Measurements from ENCODE around the gene GINS2. TPM values are rescaled to one million over a fixed set of nuclear protein-coding genes. Genes with fewer than 3 reads are reported as not detected.

GINS2 gene
- total RNA-seq, 1 experiment from 2014 or later = 12.0 TPM

GRCh38 chr16:85628645-85629044 lies 60.1 kb downstream of the GINS2 start:
- Histone ChIP-seq H3K4me1 (ENCODE audit: control insufficient read depth, insufficient read depth, low read length) (peaks cover 8% of the 10 kb centered on the region), H3K4me3 (ENCODE audit: low read depth in 2 of 2, low read length in 2 of 2) (no peak overlapping the region), H3K36me3 (ENCODE audit: control insufficient read depth, insufficient read depth, low read length) (no peaks in the 10 kb centered on the region), H3K27me3 (ENCODE audit: control insufficient read depth, insufficient read depth, low read length) (no peaks in the 10 kb centered on the region), H3K9me3 (ENCODE audit: control insufficient read depth, insufficient read depth, low read depth, low read length) (no peaks in the 10 kb centered on the region), H3K27ac (ENCODE audit: low read length) (no peak overlapping the region)
- ChIA-PET POLR2A (no interaction called here), CTCF (no interaction called here)
- TSS peak; percentile 42 for BruUV-seq (replicated peaks)
- DNase-seq (ENCODE audit: low read depth, low spot score) (no peak), ATAC-seq (no peak)
- intact Hi-C loops (cut with micrococcal nuclease; ENCODE audit: unreplicated experiment) = no loop called here
- in situ Hi-C loops (cut with HindIII; ENCODE audit: low pct_unique_long_range_greater_than_20kb, low sequenced_read_pairs) = no loop called here
- TF ChIP-seq POLR2AphosphoS5 (IDR thresholded peaks at IDR 0.05; ENCODE audit: low read depth, low read length) (no peak), CTCF (IDR thresholded peaks at IDR 0.05) (no peak), TCF7L2 (IDR thresholded peaks at IDR 0.05; ENCODE audit: low read depth, low read length) (no peak), REST (IDR thresholded peaks at IDR 0.05; ENCODE audit: insufficient read depth in 1 of 2, low read depth in 2 of 2, low read length in 1 of 2) (no peak), SIN3A (IDR thresholded peaks at IDR 0.05; ENCODE audit: borderline replicate concordance, insufficient read depth, low read depth, low read length) (no peak)

GRCh38 chr16:85628265-85628556 lies 60.5 kb downstream of the GINS2 start:
- H3K4me3 ChIP-seq (ENCODE audit: low read depth in 2 of 2, low read length in 2 of 2) = no peak overlapping the region
- no TSS peak for BruUV-seq (replicated peaks)
- in situ Hi-C loops (cut with HindIII; ENCODE audit: low pct_unique_long_range_greater_than_20kb, low sequenced_read_pairs) (no loop called here), intact Hi-C loops (cut with micrococcal nuclease; ENCODE audit: unreplicated experiment) (no loop called here)
- H3K27ac ChIP-seq (ENCODE audit: low read length) = no peak overlapping the region
- DNase-seq (ENCODE audit: low read depth, low spot score) (no peak), ATAC-seq (no peak)
- CTCF ChIA-PET = no interaction called here
- no peaks in the 10 kb centered on the region for H3K9me3 ChIP-seq (ENCODE audit: control insufficient read depth, insufficient read depth, low read depth, low read length)
- TF ChIP-seq POLR2AphosphoS5 (IDR thresholded peaks at IDR 0.05; ENCODE audit: low read depth, low read length) = no peak
- no peak for TF ChIP-seq TCF7L2 (IDR thresholded peaks at IDR 0.05; ENCODE audit: low read depth, low read length)
- no peak for TF ChIP-seq REST (IDR thresholded peaks at IDR 0.05; ENCODE audit: insufficient read depth in 1 of 2, low read depth in 2 of 2, low read length in 1 of 2)
- no peak for TF ChIP-seq CTCF (IDR thresholded peaks at IDR 0.05)
- no peak for TF ChIP-seq SIN3A (IDR thresholded peaks at IDR 0.05; ENCODE audit: borderline replicate concordance, insufficient read depth, low read depth, low read length)
- H3K4me1 ChIP-seq (ENCODE audit: control insufficient read depth, insufficient read depth, low read length) = peaks cover 8% of the 10 kb centered on the region
- no peaks in the 10 kb centered on the region for H3K27me3 ChIP-seq (ENCODE audit: control insufficient read depth, insufficient read depth, low read length)
- POLR2A ChIA-PET = no interaction called here
- no peaks in the 10 kb centered on the region for H3K36me3 ChIP-seq (ENCODE audit: control insufficient read depth, insufficient read depth, low read length)
